ENCODE results near the gene CPAMD8.

CPAMD8 gene

GRCh38 chr19:16914421-16914820 lies 112.2 kb downstream of the CPAMD8 start:
- no peak for DNase-seq

GRCh38 chr19:16912780-16913179 lies 113.8 kb downstream of the CPAMD8 start:
- no peak for DNase-seq

- no peak for DNase-seq
These were observed 115.6 kb downstream of the CPAMD8 start for GRCh38 chr19:16911046-16911445.

GRCh38 chr19:16908759-16909158 lies 117.9 kb downstream of the CPAMD8 start:
- no peak for DNase-seq

- no peak for DNase-seq
These were observed 122.0 kb downstream of the CPAMD8 start for GRCh38 chr19:16904599-16904998.

- no peak for DNase-seq
These were observed 123.3 kb downstream of the CPAMD8 start for GRCh38 chr19:16903347-16903746.

- no peak for DNase-seq
These were observed 124.1 kb downstream of the CPAMD8 start for GRCh38 chr19:16902545-16902944.

GRCh38 chr19:16901491-16902175 lies 125.0 kb downstream of the CPAMD8 start:
- no peak for DNase-seq

- no peak for DNase-seq
These were observed 127.0 kb downstream of the CPAMD8 start for GRCh38 chr19:16899566-16900075.

GRCh38 chr19:16898361-16899015 lies 128.1 kb downstream of the CPAMD8 start:
- DNase-seq: no peak

GRCh38 chr19:16897856-16898161 lies 128.8 kb downstream of the CPAMD8 start:
- no peak for DNase-seq

- peak; percentile 15 to 55 for DNase-seq
These were observed 129.4 kb downstream of the CPAMD8 start for GRCh38 chr19:16897029-16897855.

GRCh38 chr19:16896146-16897028 lies 130.2 kb downstream of the CPAMD8 start:
- DNase-seq: no peak

- no peak for DNase-seq
These were observed 131.0 kb downstream of the CPAMD8 start for GRCh38 chr19:16895467-16896145.

- DNase-seq: no peak
These were observed 132.5 kb downstream of the CPAMD8 start for GRCh38 chr19:16894080-16894479.

- DNase-seq: no peak
These were observed 133.0 kb downstream of the CPAMD8 start for GRCh38 chr19:16893686-16893989.

- DNase-seq: no peak
These were observed 133.5 kb downstream of the CPAMD8 start for GRCh38 chr19:16892868-16893685.

GRCh38 chr19:16892436-16892835 lies 134.2 kb downstream of the CPAMD8 start:
- DNase-seq: no peak

- DNase-seq: no peak
These were observed 134.8 kb downstream of the CPAMD8 start for GRCh38 chr19:16891696-16892382.

GRCh38 chr19:16890461-16891184 lies 136.0 kb downstream of the CPAMD8 start:
- no peak for DNase-seq

Data from NCI-H1930 (cell line).